Stimulated activated CD4-positive, alpha-beta T cell treated with anti-CD3 and anti-CD28 coated beads, Interleukin-4, amount 100 ng/mL, for 4 hours (primary cell): ENCODE measurements around the gene ELOVL5.
"Not testable (repeated sequence)": the region's sequence is repeated elsewhere in the genome, so short reads cannot be mapped to it uniquely, and the experiment has no call there.

Experiments used
- DNase-seq, 2 experiments: peaks; one replicate each; pipeline ENCODE4 v3.0.0-alpha.2; 2020

Gene ELOVL5

GRCh38 chr6:53359095-53359842 lies 10.5 kb upstream of the ELOVL5 start:
- DNase-seq, result peak; percentile 86 to 89

GRCh38 chr6:53358440-53359094 lies 9.8 kb upstream of the ELOVL5 start:
- no peak for DNase-seq

- DNase-seq, result no peak
These were observed 9.0 kb upstream of the ELOVL5 start for GRCh38 chr6:53357576-53358360.

- DNase-seq, result no peak
These were observed 4.9 kb upstream of the ELOVL5 start for GRCh38 chr6:53353624-53354023.

GRCh38 chr6:53352360-53352759 lies 3.6 kb upstream of the ELOVL5 start:
- no peak for DNase-seq

- no peak for DNase-seq
These were observed 501 bp upstream of the ELOVL5 start for GRCh38 chr6:53349209-53349693.

- DNase-seq, result peak; percentile 37 to 40
These were observed 804 bp downstream of the ELOVL5 start for GRCh38 chr6:53347921-53348370.

- no peak for DNase-seq
These were observed 1.4 kb downstream of the ELOVL5 start for GRCh38 chr6:53347250-53347920.

- not testable (repeated sequence) for DNase-seq
These were observed 2.7 kb downstream of the ELOVL5 start for GRCh38 chr6:53346049-53346448.

- no peak for DNase-seq
These were observed 3.8 kb downstream of the ELOVL5 start for GRCh38 chr6:53344969-53345368.

- DNase-seq, result no peak
These were observed 5.7 kb downstream of the ELOVL5 start for GRCh38 chr6:53343092-53343491.

GRCh38 chr6:53342217-53342616 lies 6.5 kb downstream of the ELOVL5 start:
- DNase-seq, result no peak

- no peak for DNase-seq
These were observed 8.2 kb downstream of the ELOVL5 start for GRCh38 chr6:53340536-53340935.

GRCh38 chr6:53339424-53339823 lies 9.3 kb downstream of the ELOVL5 start:
- DNase-seq, result no peak

GRCh38 chr6:53338304-53338703 lies 10.4 kb downstream of the ELOVL5 start:
- no peak for DNase-seq

GRCh38 chr6:53336070-53336469 lies 12.7 kb downstream of the ELOVL5 start:
- no peak for DNase-seq

- DNase-seq, result peak; percentile 42 to 66
These were observed 13.3 kb downstream of the ELOVL5 start for GRCh38 chr6:53335224-53335994.

- DNase-seq, result no peak
These were observed 15.0 kb downstream of the ELOVL5 start for GRCh38 chr6:53333439-53334408.

GRCh38 chr6:53331678-53332077 lies 17.1 kb downstream of the ELOVL5 start:
- DNase-seq, result no peak

- no peak for DNase-seq
These were observed 18.6 kb downstream of the ELOVL5 start for GRCh38 chr6:53330137-53330536.

GRCh38 chr6:53328375-53328774 lies 20.4 kb downstream of the ELOVL5 start:
- DNase-seq, result no peak
